ENCODE data around the gene CCDC17. TPM values are rescaled to one million over a fixed set of nuclear protein-coding genes. Genes with fewer than 3 reads are reported as not detected.
A peak's percentile ranks its signal among the peaks of the same experiment; 100 is the strongest.

Gene CCDC17
- total RNA-seq, 6 experiments from 2014 or later, result 0.81 to 3.1 (median 1.9) TPM

DNA sequence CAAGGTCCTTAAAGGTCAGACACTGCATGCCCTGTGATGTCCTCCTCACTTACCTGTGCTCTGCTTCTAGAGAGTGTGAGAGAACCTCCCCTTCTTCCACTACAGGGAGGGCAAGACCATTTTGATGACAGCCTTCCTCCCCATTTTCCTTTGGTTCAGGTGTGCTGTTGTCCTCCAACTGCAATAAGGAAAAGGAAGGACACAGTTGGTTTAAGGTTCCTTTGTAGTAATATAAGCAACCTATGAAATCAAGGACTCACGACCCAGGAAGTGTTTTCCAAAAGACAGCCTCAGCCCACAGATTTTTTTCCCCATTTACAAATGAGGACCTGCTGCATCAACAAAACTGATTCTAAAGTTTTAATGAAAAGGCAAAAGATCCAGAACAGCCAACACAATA is 6.6 kb upstream of the CCDC17 start:
- ATAC-seq (no peak), DNase-seq (no peak)
- WGBS (ENCODE audit: insufficient coverage, low coverage, low lambda C conversion rate, missing lambda C conversion rate), result 100% methylated on average over 1 of the region's 1 CpG
- H3K4me1 ChIP-seq, result no peaks in the 10 kb centered on the region
- no peak overlapping the region for H3K27ac ChIP-seq
- no peaks in the 10 kb centered on the region for H3K27me3 ChIP-seq
- intact Hi-C loops (cut with DNase I), result no loop called here
- H3K4me3 ChIP-seq, result no peak overlapping the region
- TF ChIP-seq CTCF (IDR thresholded peaks at IDR 0.05) (no peak), POLR2A (IDR thresholded peaks at IDR 0.05) (no peak)
- H3K9me3 ChIP-seq, result no peaks in the 10 kb centered on the region
- peaks cover 4 to 94% (median 48%) of the 10 kb centered on the region in 4 donors for H3K36me3 ChIP-seq

- H3K4me1 ChIP-seq, result no peaks in the 10 kb centered on the region
- DNase-seq (no peak), ATAC-seq (peak; percentile 58 to 83 (median 69))
- no peak overlapping the region for H3K4me3 ChIP-seq
- no peaks in the 10 kb centered on the region for H3K27me3 ChIP-seq
- peaks cover 4 to 87% (median 46%) of the 10 kb centered on the region in 4 donors for H3K36me3 ChIP-seq
- H3K27ac ChIP-seq, result no peak overlapping the region
- intact Hi-C loops (cut with DNase I), result no loop called here
- H3K9me3 ChIP-seq, result no peaks in the 10 kb centered on the region
- no peak for TF ChIP-seq POLR2A (IDR thresholded peaks at IDR 0.05)
- TF ChIP-seq CTCF (IDR thresholded peaks at IDR 0.05), result no peak
Measured at GRCh38 chr1:45629035-45629434, 5.2 kb upstream of the CCDC17 start.

GRCh38 chr1:45622524-45623394 is 1.1 kb downstream of the CCDC17 start:
- Histone ChIP-seq H3K4me1 (peaks cover 0 to 10% (median 0%) of the 10 kb centered on the region in 4 donors), H3K27me3 (no peaks in the 10 kb centered on the region), H3K27ac (peak overlapping the region in 1 of 3 donors; percentile 49), H3K9me3 (no peaks in the 10 kb centered on the region), H3K36me3 (peaks cover 0 to 43% (median 5%) of the 10 kb centered on the region in 4 donors), H3K4me3 (no peak overlapping the region)
- WGBS (ENCODE audit: insufficient coverage, low coverage, low lambda C conversion rate, missing lambda C conversion rate), result 81% methylated on average over 17 of the region's 78 CpGs
- intact Hi-C loops (cut with DNase I), result no loop called here
- ATAC-seq (peak in 3 of 4 donors; percentile 11 to 52 (median 13)), DNase-seq (peak in 2 of 3 donors; percentile 25 to 66)
- TF ChIP-seq CTCF (IDR thresholded peaks at IDR 0.05) (no peak), POLR2A (IDR thresholded peaks at IDR 0.05) (no peak)

GRCh38 chr1:45621895-45622523 is 1.8 kb downstream of the CCDC17 start:
- Histone ChIP-seq H3K4me3 (no peak overlapping the region), H3K27ac (peak overlapping the region in 1 of 3 donors; percentile 49), H3K9me3 (no peaks in the 10 kb centered on the region), H3K36me3 (peaks cover 0 to 42% (median 5%) of the 10 kb centered on the region in 4 donors), H3K4me1 (peaks cover 0 to 10% (median 0%) of the 10 kb centered on the region in 4 donors), H3K27me3 (no peaks in the 10 kb centered on the region)
- WGBS (ENCODE audit: insufficient coverage, low coverage, low lambda C conversion rate, missing lambda C conversion rate), result 19% methylated on average over 5 of the region's 18 CpGs
- ATAC-seq (peak; percentile 59 to 83 (median 62)), DNase-seq (peak; percentile 34 to 69 (median 57))
- TF ChIP-seq CTCF (IDR thresholded peaks at IDR 0.05) (no peak), POLR2A (IDR thresholded peaks at IDR 0.05) (no peak)
- intact Hi-C loops (cut with DNase I), result no loop called here

Measured in right lobe of liver (tissue), 6 donors.